Naive B cell (primary cell): ENCODE measurements around the gene POLR2C. TPM values are rescaled to one million over a fixed set of nuclear protein-coding genes. Genes with fewer than 3 reads are reported as not detected.

Experiments
- ATAC-seq, 2 donors: fragments of 150-1000 bp; cut with Tn5 transposase; 2 replicates each; pipeline ENCODE4 v1.10.0; 2021; ENCODE audit warnings: low read depth in 2 of 2, mild to moderate bottlenecking in 2 of 2, moderate library complexity in 2 of 2
- DNase-seq: peaks from one replicate; pipeline ENCODE4 v3.0.0; 2022
- H3K27ac Mint-ChIP-seq, 6 donors: one replicate each; pipeline ENCODE4 v1.8.0; 2020 to 2022; ENCODE audit warnings: mild to moderate bottlenecking in 6 of 6, mixed read lengths in 6 of 6, moderate library complexity in 5 of 6, inconsistent platforms in 2 of 6
- H3K27me3 Mint-ChIP-seq, 3 donors: one replicate each; pipeline ENCODE4 v1.8.0; 2021 to 2022; ENCODE audit warnings: mixed read lengths in 3 of 3, mild to moderate bottlenecking in 1 of 3
- H3K36me3 Mint-ChIP-seq, 2 donors: one replicate each; pipeline ENCODE4 v1.8.0; 2020 to 2022; ENCODE audit warnings: mixed read lengths in 2 of 2, inconsistent platforms in 1 of 2, mild to moderate bottlenecking in 1 of 2
- H3K4me1 Mint-ChIP-seq, 3 donors: one replicate each; pipeline ENCODE4 v1.8.0; 2020 to 2022; ENCODE audit warnings: mixed read lengths in 3 of 3, inconsistent platforms in 1 of 3, mild to moderate bottlenecking in 1 of 3, moderate library complexity in 1 of 3
- H3K4me3 Mint-ChIP-seq, 8 donors: one replicate each; pipeline ENCODE4 v1.8.0; 2020 to 2022; ENCODE audit warnings: mild to moderate bottlenecking in 8 of 8, mixed read lengths in 8 of 8, moderate library complexity in 8 of 8, inconsistent platforms in 2 of 8
- H3K9me3 Mint-ChIP-seq, 7 donors: one replicate each; pipeline ENCODE4 v1.8.0; 2020 to 2022; ENCODE audit warnings: mixed read lengths in 7 of 7, mild to moderate bottlenecking in 5 of 7, inconsistent platforms in 2 of 7, moderate library complexity in 1 of 7
- polyA plus RNA-seq, 6 donors: library from polyadenylated mRNA; unstranded; fragments of 300-500 nt; fragmentation: Illumina TruSeq; gene quantifications; one replicate each; pipeline ENCODE4 v1.2.3, GENCODE V29; 2021; ENCODE audit warnings: low read depth in 6 of 6

Gene POLR2C
- polyA plus RNA-seq, 6 donors from 2014 or later, result 33.6 to 59.9 (median 39.7) TPM

DNA sequence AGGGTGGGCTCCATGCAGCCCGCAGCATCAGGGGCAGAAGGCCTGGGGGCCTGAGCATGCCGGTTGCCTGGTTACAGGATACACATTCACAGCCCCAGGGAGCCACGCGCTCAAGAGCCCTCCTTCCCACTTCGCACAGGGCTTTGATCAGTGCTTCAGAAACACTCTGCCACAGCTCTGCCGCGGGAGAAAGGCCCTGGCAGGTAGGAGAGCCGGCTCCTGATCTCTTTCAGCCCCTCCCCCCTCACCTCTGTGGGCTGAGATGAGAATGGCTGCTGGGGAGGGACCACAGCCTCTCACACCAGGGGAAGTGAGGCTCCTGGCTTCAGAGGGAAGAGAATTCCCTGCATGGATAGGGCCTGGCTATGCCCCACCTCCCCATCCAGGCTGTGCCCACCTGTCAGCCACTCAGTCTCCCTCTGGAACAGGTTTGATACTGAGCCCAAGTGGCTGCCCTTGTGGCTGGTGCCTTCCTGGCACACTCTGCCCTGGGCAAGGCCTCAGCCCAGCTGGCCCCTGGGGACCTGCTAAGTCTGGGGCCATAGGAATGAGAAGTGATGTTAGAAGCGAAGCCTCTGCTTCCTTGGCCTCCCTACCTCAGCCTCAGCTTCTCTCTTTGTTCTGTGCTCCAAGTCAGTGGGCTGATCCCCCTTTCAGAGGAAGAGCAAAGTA, 15.2 kb downstream of the POLR2C start:
- peak overlapping the region in 2 of 8 donors; percentile 76 to 87 for H3K4me3 Mint-ChIP-seq
- peak overlapping the region in 1 of 6 donors; percentile 75 for H3K27ac Mint-ChIP-seq
- H3K36me3 Mint-ChIP-seq, result no peaks in the 10 kb centered on the region
- peaks cover 7 to 28% (median 25%) of the 10 kb centered on the region in 3 donors for H3K27me3 Mint-ChIP-seq
- DNase-seq (no peak), ATAC-seq (no peak)
- no peaks in the 10 kb centered on the region for H3K9me3 Mint-ChIP-seq
- peaks cover 22 to 50% (median 47%) of the 10 kb centered on the region in 3 donors for H3K4me1 Mint-ChIP-seq

DNA sequence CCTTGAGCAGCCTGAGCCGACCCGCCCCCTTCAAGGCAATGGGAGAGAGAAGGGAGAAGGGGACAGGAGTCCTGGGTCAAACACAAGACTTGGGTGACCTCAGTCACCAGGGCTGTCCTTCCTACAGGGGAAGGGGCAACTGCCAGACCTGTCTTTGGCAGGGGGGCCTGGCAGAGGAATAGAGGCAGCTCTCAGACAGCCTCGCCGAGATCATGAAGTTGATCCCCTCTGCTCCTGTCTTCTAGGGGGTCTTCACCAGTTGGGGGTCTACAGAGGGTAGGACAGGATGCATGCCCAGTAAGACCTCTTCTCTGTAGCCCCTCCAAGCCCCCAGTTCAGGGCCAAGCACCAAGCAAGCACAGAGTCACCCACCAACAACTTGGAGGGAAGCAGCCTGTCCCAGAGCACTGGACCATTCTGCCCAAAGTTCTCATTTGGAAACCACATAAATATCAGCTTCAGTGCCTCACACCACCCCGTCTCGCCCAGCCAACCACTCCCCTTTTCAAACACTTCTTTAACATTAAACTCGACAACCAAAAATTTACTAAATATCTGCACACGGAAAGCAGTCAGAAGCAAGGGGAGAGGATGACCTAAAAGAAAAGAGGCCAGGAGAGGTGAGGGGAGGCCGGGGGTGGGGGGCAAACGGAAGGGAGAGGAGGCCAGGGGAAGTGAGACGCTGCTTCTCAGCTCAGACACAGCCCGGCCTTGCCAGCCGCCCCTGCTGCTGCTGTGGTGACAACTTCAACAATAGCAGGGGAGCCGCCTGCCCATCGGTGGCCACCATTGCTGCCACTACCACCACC, 16.1 kb downstream of the POLR2C start:
- DNase-seq, result peak; percentile 25
- ATAC-seq, result peak; percentile 54 to 63
- H3K4me3 Mint-ChIP-seq, result peak overlapping the region; percentile 0 to 87 (median 78)

DNA sequence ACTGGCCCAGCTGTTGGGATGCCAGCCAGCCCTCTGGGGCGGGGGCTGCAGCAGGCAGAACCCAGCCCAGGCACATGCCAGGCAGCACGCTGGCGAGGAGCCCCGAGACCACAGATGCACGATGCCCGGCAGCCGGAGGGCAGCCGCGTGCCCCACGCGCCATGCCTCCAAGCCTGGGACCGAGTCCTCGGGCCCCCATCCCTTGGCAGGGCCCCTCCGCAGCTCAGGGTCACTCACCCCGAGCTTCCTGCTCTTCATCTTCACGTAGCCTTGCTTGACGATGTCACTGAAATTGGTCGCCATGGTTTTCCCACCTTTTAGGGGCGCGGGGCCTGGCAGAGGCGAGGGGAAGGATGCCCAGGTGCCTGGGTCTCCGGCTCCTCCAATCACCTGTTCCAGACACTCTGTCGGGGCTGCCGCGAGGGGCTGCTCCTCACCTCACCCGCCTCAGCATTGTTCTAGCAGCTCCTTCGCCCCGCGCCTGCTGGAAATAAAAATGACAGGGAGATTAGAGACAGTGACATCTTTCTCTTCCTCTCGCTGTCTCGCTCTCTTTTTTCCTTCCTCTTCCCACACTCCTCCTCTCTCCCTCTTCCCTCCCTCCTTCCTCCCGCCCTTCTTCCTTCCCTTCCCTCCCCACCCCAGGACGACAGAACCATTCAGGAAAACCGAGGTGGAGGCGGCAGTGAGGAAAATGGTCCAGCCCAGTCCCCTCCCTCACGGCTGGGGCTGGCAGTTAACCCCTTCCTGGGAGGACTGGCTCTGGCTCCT, 16.9 kb downstream of the POLR2C start:
- Mint-ChIP-seq H3K4me3 (peak overlapping the region; percentile 58 to 87 (median 78)), H3K27ac (peak overlapping the region in 3 of 6 donors; percentile 59 to 74 (median 61))
- ATAC-seq, result no peak

More for the DNA sequence above, 16.1 kb downstream of the POLR2C start:
- Mint-ChIP-seq H3K4me1 (peaks cover 22 to 51% (median 50%) of the 10 kb centered on the region in 3 donors), H3K27ac (peak overlapping the region in 5 of 6 donors; percentile 29 to 87 (median 74)), H3K9me3 (no peaks in the 10 kb centered on the region), H3K36me3 (no peaks in the 10 kb centered on the region), H3K27me3 (peaks cover 7 to 28% (median 25%) of the 10 kb centered on the region in 3 donors)

DNA sequence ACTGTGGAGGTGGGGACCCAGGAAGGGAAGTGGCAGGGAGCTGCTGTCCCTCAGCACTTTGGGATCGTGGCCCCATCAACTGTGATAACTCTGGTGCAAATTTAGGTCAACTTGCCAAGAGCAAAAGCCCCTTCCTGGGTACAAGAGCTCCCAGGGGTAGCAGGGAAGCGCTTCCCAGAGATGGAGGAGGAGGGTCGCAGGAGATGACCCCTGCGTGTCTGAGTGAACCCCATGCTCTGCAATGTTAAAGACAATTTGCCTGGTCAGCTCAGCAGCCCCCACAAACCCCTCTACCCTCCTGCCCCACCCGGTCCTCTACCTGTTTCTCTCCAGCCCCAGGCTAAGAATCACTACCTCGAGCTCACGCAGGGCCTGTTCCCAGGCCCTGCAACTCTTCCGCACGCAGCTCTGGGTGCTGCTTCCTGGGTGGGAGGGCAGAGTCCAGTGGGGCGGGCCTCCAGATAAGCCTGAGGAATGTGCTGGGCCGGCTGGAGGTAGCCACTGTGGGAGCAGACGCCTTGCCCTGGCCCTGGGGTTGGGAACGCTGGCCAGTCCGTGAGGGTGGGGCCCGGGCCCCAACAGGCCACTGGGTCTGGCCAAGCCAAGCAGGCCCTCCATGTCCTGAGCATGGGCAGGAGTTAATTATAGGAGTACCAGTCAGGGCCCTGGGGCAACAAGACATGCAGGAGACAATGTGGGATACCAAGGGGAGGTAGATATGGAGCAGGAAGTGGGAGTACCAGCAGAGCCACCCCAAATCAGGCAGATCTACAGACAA, 17.7 kb downstream of the POLR2C start:
- Mint-ChIP-seq H3K9me3 (no peaks in the 10 kb centered on the region), H3K4me1 (peaks cover 22 to 55% (median 49%) of the 10 kb centered on the region in 3 donors), H3K27ac (peak overlapping the region in 1 of 6 donors; percentile 79), H3K36me3 (no peaks in the 10 kb centered on the region), H3K27me3 (peaks cover 7 to 42% (median 35%) of the 10 kb centered on the region in 3 donors), H3K4me3 (peak overlapping the region in 3 of 8 donors; percentile 22 to 85 (median 73))
- ATAC-seq (no peak), DNase-seq (no peak)

More for the DNA sequence above, 16.9 kb downstream of the POLR2C start:
- Mint-ChIP-seq H3K4me1 (peaks cover 22 to 51% (median 50%) of the 10 kb centered on the region in 3 donors), H3K27me3 (peaks cover 7 to 34% (median 27%) of the 10 kb centered on the region in 3 donors), H3K36me3 (no peaks in the 10 kb centered on the region), H3K9me3 (no peaks in the 10 kb centered on the region)
- no peak for DNase-seq

DNA sequence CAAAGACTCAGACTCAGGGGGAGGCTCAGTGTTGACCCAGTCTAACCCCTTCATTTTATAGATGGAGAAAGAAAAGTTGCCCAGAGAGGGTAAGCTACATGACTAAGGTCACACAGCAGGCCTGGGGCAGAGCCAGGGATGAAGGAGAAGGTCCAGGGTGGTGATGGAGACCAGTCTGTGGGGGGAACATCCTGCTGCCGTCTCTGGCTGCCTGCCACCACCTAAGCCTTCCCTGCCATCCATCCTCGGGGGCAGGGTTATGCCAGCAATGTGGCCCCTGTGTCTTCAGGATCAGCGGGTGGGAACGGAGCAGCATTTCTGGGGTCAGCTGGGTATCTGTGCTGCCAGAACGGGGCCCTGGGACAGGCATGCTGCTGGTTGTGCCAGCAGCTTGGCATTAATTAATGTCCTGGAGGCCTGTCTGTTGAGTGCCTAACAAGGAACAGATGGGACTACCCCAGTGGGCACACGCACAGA, 18.3 kb downstream of the POLR2C start:
- no peak for DNase-seq
- Mint-ChIP-seq H3K27me3 (peaks cover 7 to 48% (median 41%) of the 10 kb centered on the region in 3 donors), H3K9me3 (no peaks in the 10 kb centered on the region), H3K36me3 (no peaks in the 10 kb centered on the region), H3K27ac (no peak overlapping the region), H3K4me3 (peak overlapping the region in 1 of 8 donors; percentile 20), H3K4me1 (peaks cover 24 to 55% (median 47%) of the 10 kb centered on the region in 3 donors)
- no peak for ATAC-seq

DNA sequence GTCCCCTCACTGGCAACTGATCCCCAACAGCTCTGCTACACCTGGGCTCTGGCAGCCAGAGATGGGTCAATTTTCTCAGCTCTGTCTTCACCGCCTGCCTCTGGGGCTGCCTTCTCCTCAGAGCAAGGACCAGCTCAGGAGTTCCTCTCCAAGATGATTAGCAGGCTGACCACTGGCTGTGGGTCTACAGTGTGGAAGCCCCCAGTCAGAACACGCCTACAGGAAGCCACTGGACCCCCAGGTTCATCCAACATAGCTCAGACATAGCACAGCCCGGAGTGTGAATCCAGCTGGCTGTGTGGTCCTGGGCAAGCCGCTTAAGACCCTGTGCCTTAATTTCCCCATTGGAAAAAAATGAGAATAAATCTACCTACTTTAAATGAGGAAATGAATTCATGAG, 18.9 kb downstream of the POLR2C start:
- no peaks in the 10 kb centered on the region for H3K9me3 Mint-ChIP-seq

DNA sequence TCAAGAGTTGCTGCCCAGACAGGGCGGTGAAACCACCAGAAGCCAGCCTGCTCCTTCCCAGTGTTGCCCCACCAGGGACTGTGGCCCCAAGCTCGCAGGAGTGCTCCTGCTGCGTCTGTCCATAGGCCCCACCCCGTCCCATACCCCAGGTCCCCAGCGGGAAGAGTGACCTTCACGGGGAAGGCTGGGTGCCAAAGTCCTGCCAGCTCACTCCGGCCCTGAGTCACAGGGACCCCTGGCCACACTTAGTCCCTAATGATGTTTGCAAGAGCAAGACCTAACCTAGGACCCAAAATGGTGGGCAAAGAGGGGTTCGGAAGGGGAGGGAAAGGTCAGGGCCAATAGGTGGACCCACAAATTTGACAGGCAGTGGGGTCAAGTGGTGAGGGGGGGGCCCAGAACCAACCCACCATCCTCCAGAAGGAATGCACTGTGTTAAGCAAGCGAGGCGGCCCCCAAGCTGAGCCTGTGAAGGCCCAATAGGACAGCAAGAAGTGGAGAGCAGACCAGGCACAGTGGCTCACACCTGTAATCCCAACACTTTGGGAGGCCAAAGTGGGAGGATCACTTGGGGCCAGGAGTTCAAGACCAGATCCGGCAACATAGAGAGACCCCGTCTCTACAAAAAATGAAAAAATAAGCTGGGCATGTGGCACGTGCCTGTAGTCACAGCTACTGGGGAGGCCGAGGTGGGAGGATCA, 20.5 kb downstream of the POLR2C start:
- DNase-seq, result no peak
- no peak for ATAC-seq
- Mint-ChIP-seq H3K27ac (no peak overlapping the region), H3K27me3 (peaks cover 11 to 49% (median 41%) of the 10 kb centered on the region in 3 donors), H3K4me3 (peak overlapping the region in 3 of 8 donors; percentile 2 to 68 (median 8)), H3K36me3 (no peaks in the 10 kb centered on the region), H3K9me3 (no peaks in the 10 kb centered on the region), H3K4me1 (peaks cover 25 to 54% (median 42%) of the 10 kb centered on the region in 3 donors)

More for the DNA sequence above, 18.9 kb downstream of the POLR2C start:
- no peaks in the 10 kb centered on the region for H3K36me3 Mint-ChIP-seq
- DNase-seq, result no peak
- peaks cover 19 to 53% (median 44%) of the 10 kb centered on the region in 3 donors for H3K4me1 Mint-ChIP-seq
- ATAC-seq, result no peak
- H3K27ac Mint-ChIP-seq, result no peak overlapping the region
- H3K4me3 Mint-ChIP-seq, result peak overlapping the region in 2 of 8 donors; percentile 39 to 41
- H3K27me3 Mint-ChIP-seq, result peaks cover 7 to 49% (median 41%) of the 10 kb centered on the region in 3 donors

DNA sequence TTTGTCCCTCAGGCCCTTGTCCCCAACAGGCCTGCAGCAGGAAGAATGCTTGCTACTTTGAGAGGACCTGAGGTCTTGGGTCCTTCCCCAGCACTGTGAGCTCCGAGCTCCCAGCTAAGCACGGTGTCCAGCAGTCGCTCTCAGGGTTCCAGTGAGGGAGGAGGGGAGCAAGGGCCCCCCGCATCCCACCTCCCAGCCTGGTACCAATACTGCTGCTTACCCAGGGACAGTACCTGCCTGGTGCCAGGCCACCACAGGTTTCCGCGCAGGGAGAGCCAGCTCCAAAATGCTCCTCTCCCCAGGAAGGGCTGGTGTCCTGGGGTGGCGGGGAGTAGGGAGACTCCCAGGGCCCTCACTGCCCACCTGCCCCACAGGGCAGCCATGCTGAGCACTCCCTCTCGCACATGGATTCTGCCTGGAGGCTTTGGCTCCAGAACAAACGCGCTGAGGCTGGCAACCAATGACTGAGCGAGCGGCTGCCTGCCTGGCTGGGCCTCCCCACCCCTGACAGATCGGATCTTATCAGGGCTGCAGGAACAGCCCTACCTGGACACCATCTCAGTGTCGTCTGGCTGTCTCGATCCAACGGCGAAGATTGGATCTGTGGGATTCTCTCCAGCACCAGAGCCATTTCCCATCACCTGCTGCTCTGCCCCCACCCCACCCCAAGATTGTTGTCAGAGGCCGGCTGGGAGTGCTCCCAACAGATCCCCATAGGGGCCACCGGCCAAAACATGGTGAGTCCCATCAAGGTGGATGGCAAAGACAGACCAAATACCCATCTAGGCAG, 21.4 kb downstream of the POLR2C start:
- Mint-ChIP-seq H3K9me3 (no peaks in the 10 kb centered on the region), H3K4me3 (peak overlapping the region in 1 of 8 donors; percentile 21), H3K36me3 (no peaks in the 10 kb centered on the region), H3K27ac (peak overlapping the region in 1 of 6 donors; percentile 54), H3K4me1 (peaks cover 19 to 45% (median 33%) of the 10 kb centered on the region in 3 donors), H3K27me3 (peaks cover 11 to 44% (median 41%) of the 10 kb centered on the region in 3 donors)
- DNase-seq (no peak), ATAC-seq (no peak)

DNA sequence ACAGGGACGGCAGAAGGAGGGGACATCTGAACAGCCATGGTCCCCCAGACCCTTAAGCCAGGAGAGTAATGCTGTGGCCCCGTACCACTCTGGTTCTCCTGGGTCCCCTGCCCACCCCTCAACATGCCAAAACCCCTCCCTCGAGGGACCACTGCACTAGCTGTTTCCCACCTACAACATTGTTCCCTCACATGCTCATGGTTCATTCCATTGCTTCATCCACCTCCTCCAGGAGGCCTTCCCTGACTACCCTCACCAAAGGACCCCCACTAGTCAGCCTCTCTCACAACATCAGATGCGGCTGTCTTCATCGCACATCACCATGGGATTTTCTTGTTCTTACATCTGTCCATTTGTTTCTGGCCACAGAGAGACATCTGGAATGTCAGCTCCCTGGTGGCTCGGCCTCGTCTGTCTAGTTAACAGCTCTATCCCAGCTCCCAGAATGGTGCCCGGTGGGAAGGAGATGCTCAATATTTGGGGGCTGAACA, 22.1 kb downstream of the POLR2C start:
- ATAC-seq (no peak), DNase-seq (no peak)
- peaks cover 11 to 39% (median 36%) of the 10 kb centered on the region in 3 donors for H3K27me3 Mint-ChIP-seq
- H3K4me1 Mint-ChIP-seq, result peaks cover 15 to 39% (median 29%) of the 10 kb centered on the region in 3 donors
- peak overlapping the region in 2 of 6 donors; percentile 35 to 81 for H3K27ac Mint-ChIP-seq
- H3K4me3 Mint-ChIP-seq, result peak overlapping the region in 4 of 8 donors; percentile 14 to 94 (median 53)
- no peaks in the 10 kb centered on the region for H3K9me3 Mint-ChIP-seq
- no peaks in the 10 kb centered on the region for H3K36me3 Mint-ChIP-seq

DNA sequence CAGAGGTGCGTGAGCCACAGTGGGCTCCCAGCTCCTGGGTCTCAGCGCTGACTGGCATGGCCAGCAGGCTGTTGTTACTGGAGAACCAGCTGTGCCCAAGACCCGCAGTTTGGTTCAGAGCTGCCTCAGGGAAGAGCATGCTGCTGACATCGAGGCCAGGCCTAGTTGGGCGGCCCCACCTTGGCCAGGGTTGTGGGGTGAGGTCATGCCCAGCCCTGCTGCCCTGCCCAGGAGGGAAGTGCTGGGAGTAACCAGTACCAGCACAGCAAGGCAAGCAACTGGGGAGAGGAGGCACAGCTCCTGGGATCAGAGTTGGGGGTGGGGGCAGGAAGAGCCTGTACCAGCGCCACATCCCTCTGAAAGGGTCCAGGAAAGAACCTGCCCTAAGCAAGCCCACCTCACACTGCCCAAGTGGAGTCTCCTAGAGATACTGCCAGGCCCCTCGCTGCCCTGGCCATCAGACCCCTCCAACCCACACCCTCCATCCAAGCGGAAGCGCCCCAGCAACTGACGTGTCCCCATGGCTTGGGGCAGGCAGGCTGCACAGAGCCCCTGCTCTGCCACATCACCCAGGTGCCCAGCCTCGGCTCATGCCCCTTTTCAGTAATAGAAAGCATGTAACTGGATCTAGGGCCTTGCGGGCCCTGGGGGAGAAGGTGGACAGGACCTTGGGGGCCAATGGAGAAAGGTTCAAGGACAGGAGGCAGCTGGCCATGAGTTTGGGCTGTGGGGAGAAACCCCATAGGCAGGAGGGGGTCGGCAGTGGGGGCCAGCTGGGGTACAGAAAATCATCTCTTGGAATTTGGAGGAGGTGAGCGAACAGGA, 22.8 kb downstream of the POLR2C start:
- Mint-ChIP-seq H3K27ac (peak overlapping the region in 3 of 6 donors; percentile 56 to 81 (median 79)), H3K4me3 (peak overlapping the region; percentile 80 to 94 (median 89))

More for the DNA sequence above, 22.8 kb downstream of the POLR2C start:
- Mint-ChIP-seq H3K9me3 (no peaks in the 10 kb centered on the region), H3K27me3 (peaks cover 11 to 34% (median 31%) of the 10 kb centered on the region in 3 donors), H3K36me3 (no peaks in the 10 kb centered on the region), H3K4me1 (peaks cover 14 to 33% (median 24%) of the 10 kb centered on the region in 3 donors)
- DNase-seq (no peak), ATAC-seq (no peak)
